Cortex of kidney (tissue), 1 donor: ENCODE results near the gene SUN1.

Experiments
- DNase-seq: peaks from one replicate; lab custom pipeline; 2025; lab: John Stamatoyannopoulos, UW

The SUN1 gene

GRCh38 chr7:892648-893593 is 60.6 kb downstream of the SUN1 start:
- no peak for DNase-seq

GRCh38 chr7:893686-894085 is 61.4 kb downstream of the SUN1 start:
- DNase-seq = no peak

GRCh38 chr7:894164-894867 is 62.0 kb downstream of the SUN1 start:
- DNase-seq = no peak

GRCh38 chr7:894927-895450 is 62.7 kb downstream of the SUN1 start:
- DNase-seq = no peak

- DNase-seq = no peak
These were observed 63.3 kb downstream of the SUN1 start for GRCh38 chr7:895451-896052.

GRCh38 chr7:896346-897075 is 64.2 kb downstream of the SUN1 start:
- DNase-seq = no peak

- DNase-seq = no peak
These were observed 64.8 kb downstream of the SUN1 start for GRCh38 chr7:897086-897485.

- DNase-seq = no peak
These were observed 65.6 kb downstream of the SUN1 start for GRCh38 chr7:897771-898376.

- DNase-seq = no peak
These were observed 66.2 kb downstream of the SUN1 start for GRCh38 chr7:898460-898854.

- DNase-seq = no peak
These were observed 66.8 kb downstream of the SUN1 start for GRCh38 chr7:898855-899681.

- no peak for DNase-seq
These were observed 67.5 kb downstream of the SUN1 start for GRCh38 chr7:899806-900205.

- no peak for DNase-seq
These were observed 68.2 kb downstream of the SUN1 start for GRCh38 chr7:900331-901040.

- DNase-seq = no peak
These were observed 68.7 kb downstream of the SUN1 start for GRCh38 chr7:901041-901387.

- no peak for DNase-seq
These were observed 69.3 kb downstream of the SUN1 start for GRCh38 chr7:901388-902154.

GRCh38 chr7:902996-903395 is 70.7 kb downstream of the SUN1 start:
- no peak for DNase-seq

GRCh38 chr7:903921-904755 is 71.9 kb downstream of the SUN1 start:
- no peak for DNase-seq

- DNase-seq = no peak
These were observed 72.6 kb downstream of the SUN1 start for GRCh38 chr7:904847-905246.

GRCh38 chr7:906776-907157 is 74.5 kb downstream of the SUN1 start:
- no peak for DNase-seq
